ENCODE measurements around the gene THEMIS2. TPM values are rescaled to one million over a fixed set of nuclear protein-coding genes. Genes with fewer than 3 reads are reported as not detected.
A peak's percentile ranks its signal among the peaks of the same experiment; 100 is the strongest.
"Not testable (repeated sequence)": the region's sequence is repeated elsewhere in the genome, so short reads cannot be mapped to it uniquely, and the experiment has no call there.

Gene THEMIS2
- total RNA-seq, 1 experiment from 2014 or later, result 5.9 TPM

DNA sequence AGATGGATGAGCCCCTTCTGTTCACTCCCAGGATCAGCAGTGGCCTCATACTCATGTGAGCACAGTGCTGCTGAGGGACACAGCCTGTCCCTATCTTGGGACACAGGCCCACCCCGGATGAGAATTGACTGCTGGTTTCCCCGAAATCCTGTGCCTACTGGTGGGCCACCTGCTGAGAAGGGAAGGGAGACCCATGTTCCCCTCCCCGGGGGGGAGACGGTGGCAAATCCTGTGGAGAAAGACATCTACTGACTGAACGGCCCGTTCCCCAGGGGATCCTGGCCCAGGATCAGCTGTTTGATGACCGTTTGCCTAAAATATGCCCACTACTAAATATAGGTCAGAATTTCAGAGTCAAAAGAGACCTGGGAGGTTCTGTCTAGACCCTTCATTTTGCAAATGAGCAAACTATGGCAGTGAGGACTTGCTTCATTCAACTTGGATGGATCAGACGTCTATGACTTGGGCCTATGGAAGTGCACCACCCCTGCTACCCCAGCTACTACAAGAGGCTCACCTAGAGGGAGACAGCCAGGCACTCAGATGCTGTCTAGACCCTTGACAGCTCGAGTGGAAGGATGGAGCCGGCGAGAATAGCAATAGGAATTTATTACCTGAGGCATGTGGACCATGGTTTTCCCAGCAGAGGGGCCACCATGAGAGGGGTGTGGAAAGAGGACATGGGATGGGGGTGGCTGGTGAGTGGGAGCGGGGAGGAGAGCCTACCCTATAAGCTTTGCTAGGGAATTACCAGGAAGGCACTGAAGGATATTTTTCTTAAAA, 15.6 kb upstream of the THEMIS2 start:
- intact Hi-C loops (cut with micrococcal nuclease; ENCODE audit: unreplicated experiment), result no loop called here
- Mint-ChIP-seq H3K27ac (ENCODE audit: unreplicated experiment) (no peak overlapping the region), H3K9me3 (ENCODE audit: low read depth, unreplicated experiment) (no peaks in the 10 kb centered on the region), H3K36me3 (ENCODE audit: insufficient read depth, unreplicated experiment) (no peaks in the 10 kb centered on the region), H3K27me3 (ENCODE audit: unreplicated experiment) (peaks cover 13% of the 10 kb centered on the region), H3K4me1 (ENCODE audit: low read depth, unreplicated experiment) (no peaks in the 10 kb centered on the region), H3K4me3 (ENCODE audit: low read depth, unreplicated experiment) (no peak overlapping the region)
- TF ChIP-seq CTCF (IDR thresholded peaks at IDR 0.05; ENCODE audit: unreplicated experiment), result no peak
- no peak for DNase-seq
- CTCF ChIA-PET, result interaction anchor here (0.7 to 1.1 kb wide), 3 partner anchors 26 to 124 kb away, joined by 3 to 6 read pairs (median 4); partner anchors contain the start of genes PPP1R8 and XKR8
- BruUV-seq (replicated peaks), result no TSS peak

DNA sequence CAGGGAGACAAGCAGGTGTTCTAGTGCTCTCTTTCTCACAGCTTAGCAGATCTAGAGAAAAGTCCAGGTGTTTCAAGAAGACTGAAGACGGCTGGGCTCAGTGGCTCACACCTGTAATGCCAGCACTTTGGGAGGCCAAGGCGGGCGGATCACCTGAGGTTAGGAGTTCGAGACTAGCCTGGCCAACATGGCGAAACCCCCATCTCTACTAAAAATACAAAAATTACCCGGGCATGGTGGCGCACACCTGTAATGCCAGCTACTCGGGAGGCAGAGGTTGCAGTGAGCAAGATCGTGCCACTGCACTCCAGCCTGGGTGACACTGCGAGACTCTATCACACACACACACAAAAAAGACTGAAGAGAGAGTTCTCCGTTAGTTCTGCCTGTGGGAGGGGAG, 14.8 kb upstream of the THEMIS2 start:
- H3K4me1 Mint-ChIP-seq (ENCODE audit: low read depth, unreplicated experiment); H3K27ac Mint-ChIP-seq (ENCODE audit: unreplicated experiment); H3K4me3 Mint-ChIP-seq (ENCODE audit: low read depth, unreplicated experiment); BruUV-seq (replicated peaks); H3K36me3 Mint-ChIP-seq (ENCODE audit: insufficient read depth, unreplicated experiment); DNase-seq; H3K9me3 Mint-ChIP-seq (ENCODE audit: low read depth, unreplicated experiment); intact Hi-C loops (cut with micrococcal nuclease; ENCODE audit: unreplicated experiment): not testable (repeated sequence)
- H3K27me3 Mint-ChIP-seq (ENCODE audit: unreplicated experiment), result peaks cover 13% of the 10 kb centered on the region
- CTCF ChIA-PET, result interaction anchor here (0.6 to 1.1 kb wide), 5 partner anchors 27 to 247 kb away, joined by 3 to 4 read pairs (median 4); partner anchors contain the start of gene PPP1R8

GRCh38 chr1:27858072-27858948, 14.0 kb upstream of the THEMIS2 start:
- CTCF ChIA-PET, result interaction anchor here (0.6 to 1.1 kb wide), 5 partner anchors 28 to 246 kb away, joined by 3 to 4 read pairs (median 4); partner anchors contain the start of gene PPP1R8
- intact Hi-C loops (cut with micrococcal nuclease; ENCODE audit: unreplicated experiment), result loop anchor here (2.0 kb wide), 1 partner anchor 120 kb away; no protein-coding TSS in a partner anchor
- no peaks in the 10 kb centered on the region for H3K36me3 Mint-ChIP-seq (ENCODE audit: insufficient read depth, unreplicated experiment)
- H3K27me3 Mint-ChIP-seq (ENCODE audit: unreplicated experiment), result peaks cover 13% of the 10 kb centered on the region
- peak; percentile 85 for TF ChIP-seq CTCF (IDR thresholded peaks at IDR 0.05; ENCODE audit: unreplicated experiment)
- H3K4me3 Mint-ChIP-seq (ENCODE audit: low read depth, unreplicated experiment), result no peak overlapping the region
- H3K4me1 Mint-ChIP-seq (ENCODE audit: low read depth, unreplicated experiment), result no peaks in the 10 kb centered on the region
- BruUV-seq (replicated peaks), result no TSS peak
- no peaks in the 10 kb centered on the region for H3K9me3 Mint-ChIP-seq (ENCODE audit: low read depth, unreplicated experiment)
- no peak overlapping the region for H3K27ac Mint-ChIP-seq (ENCODE audit: unreplicated experiment)
- DNase-seq, result peak; percentile 81

- CTCF ChIA-PET, result no interaction called here
- Mint-ChIP-seq H3K36me3 (ENCODE audit: insufficient read depth, unreplicated experiment) (no peaks in the 10 kb centered on the region), H3K27me3 (ENCODE audit: unreplicated experiment) (peaks cover 13% of the 10 kb centered on the region), H3K4me1 (ENCODE audit: low read depth, unreplicated experiment) (no peaks in the 10 kb centered on the region), H3K4me3 (ENCODE audit: low read depth, unreplicated experiment) (no peak overlapping the region), H3K9me3 (ENCODE audit: low read depth, unreplicated experiment) (no peaks in the 10 kb centered on the region), H3K27ac (ENCODE audit: unreplicated experiment) (no peak overlapping the region)
- intact Hi-C loops (cut with micrococcal nuclease; ENCODE audit: unreplicated experiment), result loop anchor here (2.0 kb wide), 1 partner anchor 120 kb away; no protein-coding TSS in a partner anchor
- no peak for TF ChIP-seq CTCF (IDR thresholded peaks at IDR 0.05; ENCODE audit: unreplicated experiment)
- BruUV-seq (replicated peaks), result no TSS peak
- no peak for DNase-seq
These were observed 13.3 kb upstream of the THEMIS2 start for GRCh38 chr1:27858949-27859576.
